GM06990 (cell line): ENCODE results near the gene TEKTIP1.
A peak's percentile ranks its signal among the peaks of the same experiment; 100 is the strongest.

Source experiments
- DNase-seq: peaks from one replicate; pipeline ENCODE4 v3.0.0-alpha.2; 2011; ENCODE audit not compliant: insufficient read length; ENCODE audit errors: extremely low read depth
- H3K27me3 ChIP-seq: replicated peaks from 2 replicates; pipeline ENCODE4 v1.6.0; 2011; ENCODE audit warnings: low read length; ENCODE audit not compliant: control insufficient read depth, insufficient read depth
- H3K36me3 ChIP-seq: 2 replicates; pipeline ENCODE4 v1.5.1; 2011; ENCODE audit warnings: low read length; ENCODE audit not compliant: control insufficient read depth, insufficient read depth
- H3K4me3 ChIP-seq: replicated peaks from 2 replicates; pipeline ENCODE4 v1.5.1; 2011; ENCODE audit warnings: low read depth, mild to moderate bottlenecking, control low read depth, low read length
- CTCF ChIP-seq: IDR thresholded peaks from 2 replicates; pipeline ENCODE4 v1.5.1; 2011; ENCODE audit warnings: low read length, control low read depth, mild to moderate bottlenecking, inconsistent platforms; ENCODE audit not compliant: insufficient read depth, poor library complexity, severe bottlenecking

TEKTIP1 gene

DNA sequence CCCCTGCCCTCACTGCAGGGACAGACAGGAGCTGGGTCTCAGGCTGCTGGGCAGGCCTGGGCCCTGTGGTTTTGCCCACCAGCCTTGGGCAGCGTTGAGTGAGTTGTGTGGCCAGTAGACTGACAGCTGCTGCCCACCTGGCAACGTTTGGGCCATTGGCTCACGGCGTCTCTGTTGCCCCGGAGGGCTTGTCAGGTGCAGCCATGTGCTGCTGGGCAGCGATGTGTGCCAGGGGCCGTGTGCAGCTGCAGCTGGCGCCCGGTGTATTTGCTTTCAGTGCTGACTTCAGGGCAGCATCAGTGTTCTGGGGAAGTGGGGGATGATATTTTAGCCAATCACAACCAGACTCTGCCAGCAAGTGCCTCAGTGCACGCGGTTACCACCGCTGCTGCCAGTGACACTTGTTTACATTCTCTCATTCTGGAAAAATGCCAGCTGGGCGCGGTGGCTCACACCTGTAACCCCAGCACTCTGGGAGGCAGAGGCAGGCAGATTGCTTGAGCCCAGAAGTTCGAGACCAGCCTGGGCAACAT lies 22.2 kb upstream of the TEKTIP1 start:
- Histone ChIP-seq H3K4me3 (no peak overlapping the region), H3K27me3 (no peaks in the 10 kb centered on the region), H3K36me3 (peaks cover 2% of the 10 kb centered on the region)
- no peak for TF ChIP-seq CTCF
- DNase-seq: peak; percentile 56

GRCh38 chr19:3517638-3518037 lies 21.3 kb upstream of the TEKTIP1 start:
- H3K27me3 ChIP-seq: no peaks in the 10 kb centered on the region
- TF ChIP-seq CTCF: no peak

DNA sequence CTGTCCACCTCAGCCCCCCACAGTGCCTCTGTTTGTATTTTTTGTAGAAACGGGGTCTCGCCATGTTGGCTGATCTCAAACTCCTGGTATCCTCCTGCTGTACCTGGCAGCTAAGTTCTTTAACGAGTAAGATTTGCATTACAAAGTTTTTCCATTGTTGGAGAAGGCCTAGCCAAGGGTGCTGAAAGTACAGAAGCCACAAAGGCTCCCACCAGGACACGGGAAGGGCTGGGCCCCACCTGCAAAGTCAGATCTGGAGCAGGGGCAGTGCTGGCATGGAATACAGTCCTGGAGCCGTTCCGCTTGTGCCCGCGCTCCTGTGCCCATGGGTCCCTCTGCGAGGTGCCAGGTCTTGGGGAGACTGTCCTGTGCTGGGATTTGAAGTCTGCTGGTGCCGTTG lies 20.7 kb upstream of the TEKTIP1 start:
- H3K27me3 ChIP-seq: no peaks in the 10 kb centered on the region
- peaks cover 2% of the 10 kb centered on the region for H3K36me3 ChIP-seq
- H3K4me3 ChIP-seq: no peak overlapping the region
- TF ChIP-seq CTCF: no peak
- DNase-seq: no peak

More at GRCh38 chr19:3517638-3518037, 21.3 kb upstream of the TEKTIP1 start:
- DNase-seq: no peak
- Histone ChIP-seq H3K4me3 (no peak overlapping the region), H3K36me3 (peaks cover 2% of the 10 kb centered on the region)

GRCh38 chr19:3518659-3519058 lies 20.3 kb upstream of the TEKTIP1 start:
- Histone ChIP-seq H3K36me3 (peaks cover 5% of the 10 kb centered on the region), H3K4me3 (no peak overlapping the region), H3K27me3 (no peaks in the 10 kb centered on the region)
- TF ChIP-seq CTCF: no peak
- DNase-seq: no peak

DNA sequence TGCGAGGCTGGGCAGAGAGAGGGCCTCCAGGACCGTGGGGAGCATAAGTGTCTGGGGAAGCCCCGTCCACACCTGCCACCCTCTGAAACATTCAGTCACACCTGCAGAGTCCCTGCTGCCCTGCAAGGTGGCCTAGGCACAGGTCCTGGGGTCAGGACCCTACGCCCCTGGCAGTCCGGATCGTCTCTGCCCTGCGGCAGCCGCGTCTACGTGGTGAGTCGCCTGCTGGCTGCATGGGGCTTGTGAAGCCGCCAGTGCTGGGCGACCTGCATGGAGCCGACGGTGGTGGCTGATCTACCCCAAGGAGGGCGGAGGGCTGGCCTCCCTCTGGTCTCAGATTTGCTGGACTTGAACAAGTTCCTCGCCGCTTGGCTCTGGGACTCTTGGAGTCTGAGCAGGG lies 19.8 kb upstream of the TEKTIP1 start:
- DNase-seq: no peak
- TF ChIP-seq CTCF: no peak
- Histone ChIP-seq H3K27me3 (no peaks in the 10 kb centered on the region), H3K4me3 (no peak overlapping the region), H3K36me3 (peaks cover 7% of the 10 kb centered on the region)
